ENCODE measurements around the gene MZB1. TPM values are rescaled to one million over a fixed set of nuclear protein-coding genes. Genes with fewer than 3 reads are reported as not detected.

The MZB1 gene
- polyA plus RNA-seq, 2 of the 4 experiments (the other 2 are of a cell fraction): 0.09 TPM; not detected in 1

DNA sequence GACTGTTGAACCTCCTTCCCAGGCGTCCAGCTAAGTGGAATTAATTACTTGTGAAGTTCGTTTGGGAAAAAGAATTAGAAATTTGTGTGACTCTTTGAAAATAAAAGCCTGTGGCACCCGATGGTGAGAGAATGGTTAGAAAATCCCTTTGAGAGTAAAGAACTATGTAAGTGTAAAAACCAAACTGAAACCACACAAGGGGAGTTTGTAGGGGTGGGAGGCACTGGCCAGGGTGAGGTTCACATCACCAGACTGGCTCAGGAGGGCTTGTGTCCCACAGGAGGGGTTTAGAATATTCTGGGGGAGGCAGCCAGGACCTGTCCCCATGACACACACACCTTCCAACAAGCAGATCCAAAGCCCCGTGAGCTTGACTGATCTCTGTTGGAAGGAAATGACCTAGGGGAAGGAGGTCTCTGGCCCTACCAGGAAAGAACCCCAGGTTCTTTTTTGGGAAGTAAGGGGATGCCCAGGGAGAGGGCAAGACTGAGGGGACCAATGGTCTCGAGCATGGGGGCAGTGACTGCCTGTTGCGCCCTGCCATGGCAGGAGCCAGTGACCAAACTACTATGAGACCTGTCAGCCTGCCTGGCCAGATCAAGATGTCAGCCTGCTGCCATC, 9.9 kb upstream of the MZB1 start:
- ATAC-seq (no peak), DNase-seq (ENCODE audit: low read depth in 1 of 2, low spot score in 1 of 2) (no peak), FAIRE-seq (no peak)
- POLR2A ChIA-PET: interaction anchor here (0.7 kb wide), 1 partner anchor 126 kb away, joined by 4 read pairs; no protein-coding TSS in a partner anchor
- TF ChIP-seq EHF (CRISPR knock-in tag; IDR thresholded peaks at IDR 0.05): no peak
- no peak for TF ChIP-seq HEYL (CRISPR knock-in tag; IDR thresholded peaks at IDR 0.05)
- TF ChIP-seq, protein P1, sequence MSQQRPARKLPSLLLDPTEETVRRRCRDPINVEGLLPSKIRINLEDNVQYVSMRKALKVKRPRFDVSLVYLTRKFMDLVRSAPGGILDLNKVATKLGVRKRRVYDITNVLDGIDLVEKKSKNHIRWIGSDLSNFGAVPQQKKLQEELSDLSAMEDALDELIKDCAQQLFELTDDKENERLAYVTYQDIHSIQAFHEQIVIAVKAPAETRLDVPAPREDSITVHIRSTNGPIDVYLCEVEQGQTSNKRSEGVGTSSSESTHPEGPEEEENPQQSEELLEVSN (IDR thresholded peaks at IDR 0.05; ENCODE audit: borderline replicate concordance, low read depth): no peak
- no peak for TF ChIP-seq TFCP2L1 (CRISPR knock-in tag; IDR thresholded peaks at IDR 0.05)
- no peak for TF ChIP-seq GATA3 (IDR thresholded peaks at IDR 0.05; ENCODE audit: borderline replicate concordance)
- TF ChIP-seq, protein P2, sequence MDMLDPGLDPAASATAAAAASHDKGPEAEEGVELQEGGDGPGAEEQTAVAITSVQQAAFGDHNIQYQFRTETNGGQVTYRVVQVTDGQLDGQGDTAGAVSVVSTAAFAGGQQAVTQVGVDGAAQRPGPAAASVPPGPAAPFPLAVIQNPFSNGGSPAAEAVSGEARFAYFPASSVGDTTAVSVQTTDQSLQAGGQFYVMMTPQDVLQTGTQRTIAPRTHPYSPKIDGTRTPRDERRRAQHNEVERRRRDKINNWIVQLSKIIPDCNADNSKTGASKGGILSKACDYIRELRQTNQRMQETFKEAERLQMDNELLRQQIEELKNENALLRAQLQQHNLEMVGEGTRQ (IDR thresholded peaks at IDR 0.05): no peak
- Histone ChIP-seq H3K4me1 (peaks cover 26% of the 10 kb centered on the region), H3K9me3 (no peaks in the 10 kb centered on the region), H3K4me3 (no peak overlapping the region), H3K27ac (no peak overlapping the region), H3K4me2 (no peak overlapping the region)
- CTCF ChIA-PET: no interaction called here
- WGBS (ENCODE audit: missing lambda C conversion rate): 76% methylated on average over 6 of the region's 6 CpGs

DNA sequence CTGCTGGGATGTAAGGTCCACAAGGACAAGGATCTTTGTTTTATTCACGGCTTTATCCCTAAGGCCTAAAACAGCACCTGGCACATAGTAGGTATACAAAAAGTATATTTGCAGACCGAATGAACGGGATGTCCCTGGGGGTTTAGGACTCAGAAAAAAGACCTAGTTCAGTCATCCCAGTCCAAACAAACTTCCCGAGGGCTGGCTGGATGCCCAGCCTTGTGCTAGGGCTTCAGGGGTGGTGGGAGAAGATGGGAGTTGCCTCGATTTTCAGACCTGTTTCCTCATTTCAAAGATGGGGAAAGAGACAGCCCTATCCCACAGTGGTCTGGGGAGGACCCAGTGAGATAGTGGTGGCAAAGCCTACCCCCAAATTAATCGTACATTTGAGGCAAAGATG, 8.2 kb upstream of the MZB1 start:
- 0 out of 3 replicates have a peak overlapping the region, but pooled peaks have one; percentile 7 for H3K4me2 ChIP-seq
- no peak overlapping the region for H3K27ac ChIP-seq
- H3K4me1 ChIP-seq: peaks cover 18% of the 10 kb centered on the region
- 32% methylated on average over 6 of the region's 6 CpGs for WGBS (ENCODE audit: missing lambda C conversion rate)
- no peaks in the 10 kb centered on the region for H3K9me3 ChIP-seq
- TF ChIP-seq TP53 (CRISPR knock-in tag; IDR thresholded peaks at IDR 0.05): no peak
- TF ChIP-seq, protein P3, sequence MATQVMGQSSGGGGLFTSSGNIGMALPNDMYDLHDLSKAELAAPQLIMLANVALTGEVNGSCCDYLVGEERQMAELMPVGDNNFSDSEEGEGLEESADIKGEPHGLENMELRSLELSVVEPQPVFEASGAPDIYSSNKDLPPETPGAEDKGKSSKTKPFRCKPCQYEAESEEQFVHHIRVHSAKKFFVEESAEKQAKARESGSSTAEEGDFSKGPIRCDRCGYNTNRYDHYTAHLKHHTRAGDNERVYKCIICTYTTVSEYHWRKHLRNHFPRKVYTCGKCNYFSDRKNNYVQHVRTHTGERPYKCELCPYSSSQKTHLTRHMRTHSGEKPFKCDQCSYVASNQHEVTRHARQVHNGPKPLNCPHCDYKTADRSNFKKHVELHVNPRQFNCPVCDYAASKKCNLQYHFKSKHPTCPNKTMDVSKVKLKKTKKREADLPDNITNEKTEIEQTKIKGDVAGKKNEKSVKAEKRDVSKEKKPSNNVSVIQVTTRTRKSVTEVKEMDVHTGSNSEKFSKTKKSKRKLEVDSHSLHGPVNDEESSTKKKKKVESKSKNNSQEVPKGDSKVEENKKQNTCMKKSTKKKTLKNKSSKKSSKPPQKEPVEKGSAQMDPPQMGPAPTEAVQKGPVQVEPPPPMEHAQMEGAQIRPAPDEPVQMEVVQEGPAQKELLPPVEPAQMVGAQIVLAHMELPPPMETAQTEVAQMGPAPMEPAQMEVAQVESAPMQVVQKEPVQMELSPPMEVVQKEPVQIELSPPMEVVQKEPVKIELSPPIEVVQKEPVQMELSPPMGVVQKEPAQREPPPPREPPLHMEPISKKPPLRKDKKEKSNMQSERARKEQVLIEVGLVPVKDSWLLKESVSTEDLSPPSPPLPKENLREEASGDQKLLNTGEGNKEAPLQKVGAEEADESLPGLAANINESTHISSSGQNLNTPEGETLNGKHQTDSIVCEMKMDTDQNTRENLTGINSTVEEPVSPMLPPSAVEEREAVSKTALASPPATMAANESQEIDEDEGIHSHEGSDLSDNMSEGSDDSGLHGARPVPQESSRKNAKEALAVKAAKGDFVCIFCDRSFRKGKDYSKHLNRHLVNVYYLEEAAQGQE (IDR thresholded peaks at IDR 0.05): no peak
- no peak for TF ChIP-seq CBX8 (IDR thresholded peaks at IDR 0.05)
- no peak for TF ChIP-seq HOXB13 (CRISPR knock-in tag; IDR thresholded peaks at IDR 0.05; ENCODE audit: low read depth)
- TF ChIP-seq, protein P4, sequence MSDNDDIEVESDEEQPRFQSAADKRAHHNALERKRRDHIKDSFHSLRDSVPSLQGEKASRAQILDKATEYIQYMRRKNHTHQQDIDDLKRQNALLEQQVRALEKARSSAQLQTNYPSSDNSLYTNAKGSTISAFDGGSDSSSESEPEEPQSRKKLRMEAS (IDR thresholded peaks at IDR 0.05): no peak
- DNase-seq (ENCODE audit: low read depth in 1 of 2, low spot score in 1 of 2): no peak
- FAIRE-seq: no peak
- ChIA-PET POLR2A (no interaction called here), CTCF (no interaction called here)
- no peak for ATAC-seq
- no peak overlapping the region for H3K4me3 ChIP-seq

DNA sequence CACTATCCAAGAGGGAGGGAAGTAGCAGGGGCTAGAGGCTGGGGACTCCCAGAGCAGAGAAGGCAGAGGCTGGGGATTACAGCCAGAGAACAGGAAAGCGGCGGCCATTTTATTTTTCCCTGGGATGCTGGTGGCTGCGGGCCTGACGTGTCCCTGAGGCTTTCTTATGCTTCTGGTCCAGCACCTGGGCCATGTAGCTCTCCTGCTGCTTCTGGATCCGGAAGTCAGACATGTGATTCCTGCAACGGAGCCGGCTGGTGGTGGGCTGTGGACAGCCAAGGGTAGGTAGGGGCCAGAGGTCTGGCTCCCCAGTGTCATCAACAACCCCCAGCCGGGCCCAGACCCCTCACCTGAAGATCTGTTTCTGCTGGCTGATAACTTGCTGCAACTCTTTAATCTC, 7.0 kb upstream of the MZB1 start:
- no peak for TF ChIP-seq HDAC2 (IDR thresholded peaks at IDR 0.05)
- TF ChIP-seq SREBF2 (IDR thresholded peaks at IDR 0.05): no peak
- TF ChIP-seq MYC (IDR thresholded peaks at IDR 0.05; ENCODE audit: borderline replicate concordance, low read length): no peak
- TF ChIP-seq HOXA7 (CRISPR knock-in tag; IDR thresholded peaks at IDR 0.05): no peak
- TF ChIP-seq ZFP36 (IDR thresholded peaks at IDR 0.05; ENCODE audit: borderline replicate concordance, partially characterized antibody): no peak
- TF ChIP-seq NFE2L2 (conservative IDR thresholded peaks at IDR 0.05; ENCODE audit: low read length): no peak
- TF ChIP-seq MAZ (IDR thresholded peaks at IDR 0.05; ENCODE audit: borderline replicate concordance, low read depth, low read length): no peak
- no peak for TF ChIP-seq EP300 (IDR thresholded peaks at IDR 0.05)
- no peak for TF ChIP-seq EHF (CRISPR knock-in tag; IDR thresholded peaks at IDR 0.05)
- no peak for TF ChIP-seq JUN (IDR thresholded peaks at IDR 0.05)
- TF ChIP-seq, protein P5, sequence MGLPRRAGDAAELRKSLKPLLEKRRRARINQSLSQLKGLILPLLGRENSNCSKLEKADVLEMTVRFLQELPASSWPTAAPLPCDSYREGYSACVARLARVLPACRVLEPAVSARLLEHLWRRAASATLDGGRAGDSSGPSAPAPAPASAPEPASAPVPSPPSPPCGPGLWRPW (IDR thresholded peaks at IDR 0.05): no peak
- TF ChIP-seq GATA3 (IDR thresholded peaks at IDR 0.05; ENCODE audit: borderline replicate concordance): no peak
- no peak for TF ChIP-seq POLR2A (IDR thresholded peaks at IDR 0.05; ENCODE audit: low read length)
- no peak for TF ChIP-seq RCOR1 (IDR thresholded peaks at IDR 0.05; ENCODE audit: low read depth, low read length)
- TF ChIP-seq, protein P6, sequence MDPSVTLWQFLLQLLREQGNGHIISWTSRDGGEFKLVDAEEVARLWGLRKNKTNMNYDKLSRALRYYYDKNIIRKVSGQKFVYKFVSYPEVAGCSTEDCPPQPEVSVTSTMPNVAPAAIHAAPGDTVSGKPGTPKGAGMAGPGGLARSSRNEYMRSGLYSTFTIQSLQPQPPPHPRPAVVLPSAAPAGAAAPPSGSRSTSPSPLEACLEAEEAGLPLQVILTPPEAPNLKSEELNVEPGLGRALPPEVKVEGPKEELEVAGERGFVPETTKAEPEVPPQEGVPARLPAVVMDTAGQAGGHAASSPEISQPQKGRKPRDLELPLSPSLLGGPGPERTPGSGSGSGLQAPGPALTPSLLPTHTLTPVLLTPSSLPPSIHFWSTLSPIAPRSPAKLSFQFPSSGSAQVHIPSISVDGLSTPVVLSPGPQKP (IDR thresholded peaks at IDR 0.05; ENCODE audit: low read depth, low read length): no peak
- TF ChIP-seq, protein P7, sequence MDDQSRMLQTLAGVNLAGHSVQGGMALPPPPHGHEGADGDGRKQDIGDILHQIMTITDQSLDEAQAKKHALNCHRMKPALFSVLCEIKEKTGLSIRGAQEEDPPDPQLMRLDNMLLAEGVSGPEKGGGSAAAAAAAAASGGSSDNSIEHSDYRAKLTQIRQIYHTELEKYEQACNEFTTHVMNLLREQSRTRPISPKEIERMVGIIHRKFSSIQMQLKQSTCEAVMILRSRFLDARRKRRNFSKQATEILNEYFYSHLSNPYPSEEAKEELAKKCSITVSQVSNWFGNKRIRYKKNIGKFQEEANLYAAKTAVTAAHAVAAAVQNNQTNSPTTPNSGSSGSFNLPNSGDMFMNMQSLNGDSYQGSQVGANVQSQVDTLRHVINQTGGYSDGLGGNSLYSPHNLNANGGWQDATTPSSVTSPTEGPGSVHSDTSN (IDR thresholded peaks at IDR 0.05): no peak
- FAIRE-seq (no peak), ATAC-seq (no peak), DNase-seq (ENCODE audit: low read depth in 1 of 2, low spot score in 1 of 2) (no peak)
- 95% methylated on average over 8 of the region's 8 CpGs for WGBS (ENCODE audit: missing lambda C conversion rate)
- H3K4me1 ChIP-seq: peaks cover 21% of the 10 kb centered on the region
- POLR2A ChIA-PET: no interaction called here
- CTCF ChIA-PET: no interaction called here
- no peak overlapping the region for H3K27ac ChIP-seq
- H3K9me3 ChIP-seq: no peaks in the 10 kb centered on the region
- no peak overlapping the region for H3K4me3 ChIP-seq
- H3K4me2 ChIP-seq: no peak overlapping the region
